A549 treated with ZK216348 at 1 μM for 4 hours (cell line): Measurements from ENCODE around the gene BCO2. TPM values are rescaled to one million over a fixed set of nuclear protein-coding genes. Genes with fewer than 3 reads are reported as not detected.

Source experiments
- total RNA-seq: library from RNA; stranded (reverse); fragments of 200-300 nt; extraction: Qiagen RNA extraction; gene quantifications from 5 replicates; pipeline ENCODE4 v1.2.3, GENCODE V29; 2022; ENCODE audit warnings: low read depth

Gene BCO2, protein sequence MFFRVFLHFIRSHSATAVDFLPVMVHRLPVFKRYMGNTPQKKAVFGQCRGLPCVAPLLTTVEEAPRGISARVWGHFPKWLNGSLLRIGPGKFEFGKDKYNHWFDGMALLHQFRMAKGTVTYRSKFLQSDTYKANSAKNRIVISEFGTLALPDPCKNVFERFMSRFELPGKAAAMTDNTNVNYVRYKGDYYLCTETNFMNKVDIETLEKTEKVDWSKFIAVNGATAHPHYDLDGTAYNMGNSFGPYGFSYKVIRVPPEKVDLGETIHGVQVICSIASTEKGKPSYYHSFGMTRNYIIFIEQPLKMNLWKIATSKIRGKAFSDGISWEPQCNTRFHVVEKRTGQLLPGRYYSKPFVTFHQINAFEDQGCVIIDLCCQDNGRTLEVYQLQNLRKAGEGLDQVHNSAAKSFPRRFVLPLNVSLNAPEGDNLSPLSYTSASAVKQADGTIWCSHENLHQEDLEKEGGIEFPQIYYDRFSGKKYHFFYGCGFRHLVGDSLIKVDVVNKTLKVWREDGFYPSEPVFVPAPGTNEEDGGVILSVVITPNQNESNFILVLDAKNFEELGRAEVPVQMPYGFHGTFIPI
- 0.49 to 1.9 TPM (median 1.6 TPM) in 5 replicates for total RNA-seq

DNA sequence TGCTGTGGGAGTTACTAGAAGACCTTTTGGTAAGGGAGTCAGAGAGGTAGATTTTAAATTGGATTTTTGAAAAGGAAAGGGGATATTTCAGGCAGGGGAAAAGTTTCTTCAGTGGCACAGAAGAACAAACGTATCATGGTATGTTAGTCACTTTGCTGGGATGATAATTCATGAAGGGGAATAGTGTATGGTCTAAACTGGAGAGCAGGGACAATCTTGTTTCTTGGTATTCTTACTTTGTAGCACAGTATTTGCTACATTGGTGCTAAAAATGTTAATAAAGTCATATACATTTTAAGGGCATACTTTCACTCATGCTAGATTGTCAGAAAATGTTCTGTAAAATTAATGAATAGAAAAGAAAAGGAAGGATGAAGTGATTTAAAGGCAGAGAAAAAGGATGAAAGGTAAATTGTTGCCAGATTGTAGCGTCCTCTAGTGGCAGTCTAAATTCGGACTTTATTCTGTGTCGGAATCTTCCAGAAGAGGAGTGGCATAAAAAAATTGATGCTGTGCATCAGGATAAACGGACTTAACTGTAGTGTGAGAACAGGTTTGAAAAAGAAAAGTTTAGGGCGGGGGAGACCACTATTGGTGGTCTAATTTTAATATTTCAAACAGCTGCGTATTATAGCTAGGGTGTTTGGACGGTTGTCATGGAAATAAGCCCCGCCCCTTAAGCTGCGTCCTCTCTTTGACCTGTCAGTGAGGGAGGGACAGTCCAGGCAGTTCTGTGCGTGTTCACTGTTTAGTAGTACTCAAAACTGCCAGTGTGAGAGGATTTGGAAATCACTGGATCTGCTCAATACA, at the start of gene BCO2:
TSS of gene BCO2 (plus strand) at position 724 of the 810 bp plus-strand sequence. CDS start 90 bp downstream, outside the sequence.

GRCh38 chr11:112163875-112164685, 11.2 kb upstream of the BCO2 start, which contains the start of gene IL18:
IL18 (minus strand) TSS chr11:112164094; CDS start chr11:112155053, 9,041 bp downstream.

GRCh38 chr11:112167145-112167544, 8.2 kb upstream of the BCO2 start, which contains the start of gene TEX12:
TEX12 (plus strand) TSS chr11:112167372; CDS start chr11:112169269, 1,897 bp downstream.

GRCh38 chr11:112226062-112226830, 50.9 kb downstream of the BCO2 start, which contains the start of gene PTS:
PTS (plus strand) TSS chr11:112226428; CDS start chr11:112226444, 16 bp downstream.

GRCh38 chr11:112260490-112260889, 85.2 kb downstream of the BCO2 start, which contains the start of gene PLET1:
PLET1 (minus strand) TSS chr11:112260860; CDS start chr11:112260589, 271 bp downstream.

Other genes with a start within 250 kb of the BCO2 start
- 4.5 to 10.0 TPM (median 7.8 TPM) in 5 replicates for gene DIXDC1, start 238.2 kb upstream of the BCO2 start, total RNA-seq
- gene DLAT, start 150.1 kb upstream of the BCO2 start, total RNA-seq, result 22.0 to 37.2 TPM (median 29.2 TPM) in 5 replicates
- gene PIH1D2, start 101.5 kb upstream of the BCO2 start, total RNA-seq, result 0.65 to 1.8 TPM (median 1.2 TPM) in 5 replicates
- gene NKAPD1, start 101.2 kb upstream of the BCO2 start, total RNA-seq, result 14.8 to 26.3 TPM (median 15.3 TPM) in 5 replicates
- gene TIMM8B, start 88.8 kb upstream of the BCO2 start, total RNA-seq, result 66.5 to 77.3 TPM (median 71.1 TPM) in 5 replicates
- 65.2 to 71.1 TPM (median 66.1 TPM) in 5 replicates for gene SDHD, start 88.6 kb upstream of the BCO2 start, total RNA-seq
- 74.9 to 108 TPM (median 92.3 TPM) in 5 replicates for gene IL18, start 11.4 kb upstream of the BCO2 start, total RNA-seq
- not detected in 5 replicates for gene TEX12, start 8.1 kb upstream of the BCO2 start, total RNA-seq
- 23.8 to 38.7 TPM (median 28.5 TPM) in 5 replicates for gene PTS, start 50.9 kb downstream of the BCO2 start, total RNA-seq
- not detected in 5 replicates for gene PLET1, start 85.3 kb downstream of the BCO2 start, total RNA-seq